Activated B cell treated with CpG ODN at 0.5 μM for 24 hours (primary cell): ENCODE data around the gene IFIT5. TPM values are rescaled to one million over a fixed set of nuclear protein-coding genes. Genes with fewer than 3 reads are reported as not detected.

Experiments used
- ATAC-seq: fragments of 200-7000 bp; cut with Tn5 transposase; one replicate; pipeline ENCODE4 v1.10.0; 2021; ENCODE audit warnings: low read depth, mild to moderate bottlenecking, moderate library complexity
- CTCF ChIA-PET: fragments of 350-600 bp; sonication (Branson Sonifier 250); formaldehyde crosslinking; loops from one replicate; lab custom pipeline; 2021; ENCODE audit warnings: antibody characterized with exemption; lab: Charles Lee
- POLR2A ChIA-PET: fragments of 350-600 bp; sonication (Branson Sonifier 250); formaldehyde crosslinking; loops from one replicate; lab custom pipeline; 2021; ENCODE audit warnings: antibody characterized with exemption; lab: Charles Lee
- DNase-seq: peaks from one replicate; pipeline ENCODE4 v3.0.0; 2022
- H3K27ac Mint-ChIP-seq: one replicate; pipeline ENCODE4 v1.8.0; 2020; ENCODE audit warnings: mixed read lengths
- H3K27me3 Mint-ChIP-seq: one replicate; pipeline ENCODE4 v1.8.0; 2021; ENCODE audit warnings: mixed read lengths
- H3K36me3 Mint-ChIP-seq: one replicate; pipeline ENCODE4 v1.8.0; 2021; ENCODE audit warnings: low read depth, mixed read lengths
- H3K4me1 Mint-ChIP-seq: one replicate; pipeline ENCODE4 v1.8.0; 2021; ENCODE audit warnings: mixed read lengths
- H3K4me3 Mint-ChIP-seq: one replicate; pipeline ENCODE4 v1.8.0; 2020; ENCODE audit warnings: mild to moderate bottlenecking, mixed read lengths
- H3K9me3 Mint-ChIP-seq: one replicate; pipeline ENCODE4 v1.8.0; 2020; ENCODE audit warnings: mixed read lengths
- intact Hi-C: fragments of 100-400 bp; cut with micrococcal nuclease; formaldehyde crosslinking; loops from one replicate; pipeline ENCODE4 v1.15.1; 2024
- total RNA-seq: library from RNA; stranded (reverse); gene quantifications from 2 replicates; pipeline ENCODE4 v1.2.3, GENCODE V29; 2022
- TF ChIP-seq, protein P1 (sequence below): fragments of 200-600 bp; IDR thresholded peaks from one replicate; pipeline ENCODE4 v1.8.0; 2022; ENCODE audit warnings: antibody characterized with exemption, mild to moderate bottlenecking

Gene IFIT5
- total RNA-seq, 1 donor from 2014 or later, result 21.3 TPM

DNA sequence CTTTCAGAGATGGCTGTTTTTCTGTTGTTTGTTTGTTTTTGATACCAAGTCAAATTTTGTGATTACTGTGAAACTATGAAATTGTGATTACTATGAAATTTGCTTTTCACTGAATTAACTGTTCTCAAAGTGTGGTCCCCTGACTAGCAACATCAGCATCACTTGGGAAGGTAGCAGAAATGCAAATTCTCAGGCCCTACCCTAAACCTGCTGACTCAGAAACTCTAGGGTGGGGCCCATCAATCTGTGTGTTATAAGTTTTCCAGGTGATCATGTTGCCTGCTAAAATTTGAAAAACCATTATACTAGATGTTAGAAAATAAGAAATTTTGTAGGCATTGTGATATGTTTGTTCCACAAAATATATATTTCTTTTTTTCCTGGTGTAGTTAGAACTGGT lies 35.3 kb upstream of the IFIT5 start:
- ATAC-seq, result no peak
- TF ChIP-seq, protein P1, sequence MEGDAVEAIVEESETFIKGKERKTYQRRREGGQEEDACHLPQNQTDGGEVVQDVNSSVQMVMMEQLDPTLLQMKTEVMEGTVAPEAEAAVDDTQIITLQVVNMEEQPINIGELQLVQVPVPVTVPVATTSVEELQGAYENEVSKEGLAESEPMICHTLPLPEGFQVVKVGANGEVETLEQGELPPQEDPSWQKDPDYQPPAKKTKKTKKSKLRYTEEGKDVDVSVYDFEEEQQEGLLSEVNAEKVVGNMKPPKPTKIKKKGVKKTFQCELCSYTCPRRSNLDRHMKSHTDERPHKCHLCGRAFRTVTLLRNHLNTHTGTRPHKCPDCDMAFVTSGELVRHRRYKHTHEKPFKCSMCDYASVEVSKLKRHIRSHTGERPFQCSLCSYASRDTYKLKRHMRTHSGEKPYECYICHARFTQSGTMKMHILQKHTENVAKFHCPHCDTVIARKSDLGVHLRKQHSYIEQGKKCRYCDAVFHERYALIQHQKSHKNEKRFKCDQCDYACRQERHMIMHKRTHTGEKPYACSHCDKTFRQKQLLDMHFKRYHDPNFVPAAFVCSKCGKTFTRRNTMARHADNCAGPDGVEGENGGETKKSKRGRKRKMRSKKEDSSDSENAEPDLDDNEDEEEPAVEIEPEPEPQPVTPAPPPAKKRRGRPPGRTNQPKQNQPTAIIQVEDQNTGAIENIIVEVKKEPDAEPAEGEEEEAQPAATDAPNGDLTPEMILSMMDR, result no peak
- no peak overlapping the region for H3K4me3 Mint-ChIP-seq
- no peaks in the 10 kb centered on the region for H3K9me3 Mint-ChIP-seq
- peaks cover 3% of the 10 kb centered on the region for H3K4me1 Mint-ChIP-seq
- no peaks in the 10 kb centered on the region for H3K36me3 Mint-ChIP-seq
- ChIA-PET CTCF (no interaction called here), POLR2A (no interaction called here)
- intact Hi-C loops, result no loop called here
- H3K27me3 Mint-ChIP-seq, result no peaks in the 10 kb centered on the region
- DNase-seq, result no peak
- no peak overlapping the region for H3K27ac Mint-ChIP-seq

DNA sequence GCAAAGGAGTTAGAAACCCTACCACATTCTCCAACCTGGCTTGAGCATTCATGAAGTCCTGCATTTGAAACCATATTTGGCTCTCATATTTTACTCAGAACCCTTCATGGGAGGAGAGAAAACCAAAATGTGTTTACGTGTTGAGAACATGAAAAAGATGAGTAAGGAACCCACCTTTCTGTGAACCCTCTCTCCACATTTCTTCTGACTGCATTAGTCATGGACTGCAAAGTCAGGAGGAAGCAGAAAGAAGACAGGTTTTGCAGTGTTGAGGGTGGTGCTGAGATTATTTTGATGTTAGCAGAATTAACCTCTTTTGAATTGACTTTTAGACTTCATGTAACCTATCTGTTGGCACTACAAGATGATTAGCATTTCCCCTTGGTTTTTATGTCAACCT lies 31.6 kb upstream of the IFIT5 start:
- POLR2A ChIA-PET, result no interaction called here
- no peaks in the 10 kb centered on the region for H3K9me3 Mint-ChIP-seq
- intact Hi-C loops, result no loop called here

GRCh38 chr10:89384474-89385340 lies 29.7 kb upstream of the IFIT5 start:
- peak; percentile 75 for ATAC-seq
- peak overlapping the region; percentile 2 for H3K27ac Mint-ChIP-seq
- POLR2A ChIA-PET, result no interaction called here

More for the DNA sequence above, 31.6 kb upstream of the IFIT5 start:
- Mint-ChIP-seq H3K4me3 (no peak overlapping the region), H3K27me3 (no peaks in the 10 kb centered on the region), H3K27ac (no peak overlapping the region), H3K36me3 (no peaks in the 10 kb centered on the region), H3K4me1 (peaks cover 18% of the 10 kb centered on the region)
- CTCF ChIA-PET, result interaction anchor here (2.6 kb wide), 1 partner anchor 14 kb away, joined by 8 read pairs; no protein-coding TSS in a partner anchor
- TF ChIP-seq, protein P1, result no peak
- DNase-seq (no peak), ATAC-seq (no peak)

DNA sequence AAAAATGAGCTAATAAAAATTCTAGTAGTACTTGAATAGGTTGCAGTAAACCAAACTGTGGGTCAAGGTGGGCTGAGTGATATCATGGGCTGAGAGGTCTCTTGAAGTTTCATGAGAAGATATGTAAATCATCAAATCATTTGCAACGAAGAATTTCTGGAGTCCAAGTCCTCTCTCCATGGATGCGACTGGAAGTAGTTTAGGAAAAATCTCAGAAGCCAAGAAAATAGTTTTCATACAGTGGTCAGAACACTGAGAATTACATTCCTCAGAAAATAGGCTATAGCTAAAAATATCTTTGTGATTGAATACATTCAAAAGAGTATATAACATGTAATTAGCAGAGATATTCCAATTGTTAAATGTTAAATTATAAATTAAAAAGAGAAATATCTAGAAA lies 25.6 kb upstream of the IFIT5 start:
- no peak for ATAC-seq
- POLR2A ChIA-PET, result interaction anchor here (0.7 kb wide), 1 partner anchor 518 kb away, joined by 3 read pairs; no protein-coding TSS in a partner anchor
- intact Hi-C loops, result no loop called here
- TF ChIP-seq, protein P1, result no peak
- H3K4me3 Mint-ChIP-seq, result no peak overlapping the region
- peaks cover 34% of the 10 kb centered on the region for H3K4me1 Mint-ChIP-seq
- CTCF ChIA-PET, result interaction anchor here (1.7 kb wide), 1 partner anchor 94 kb away, joined by 5 read pairs; no protein-coding TSS in a partner anchor
- H3K27ac Mint-ChIP-seq, result no peak overlapping the region
- H3K36me3 Mint-ChIP-seq, result no peaks in the 10 kb centered on the region
- H3K9me3 Mint-ChIP-seq, result no peaks in the 10 kb centered on the region
- H3K27me3 Mint-ChIP-seq, result no peaks in the 10 kb centered on the region
- DNase-seq, result no peak

More at GRCh38 chr10:89384474-89385340, 29.7 kb upstream of the IFIT5 start:
- no peaks in the 10 kb centered on the region for H3K27me3 Mint-ChIP-seq
- no peaks in the 10 kb centered on the region for H3K9me3 Mint-ChIP-seq
- no peaks in the 10 kb centered on the region for H3K36me3 Mint-ChIP-seq
- no peak for DNase-seq
- no peak overlapping the region for H3K4me3 Mint-ChIP-seq
- TF ChIP-seq, protein P1, result no peak
- H3K4me1 Mint-ChIP-seq, result peaks cover 18% of the 10 kb centered on the region
- CTCF ChIA-PET, result interaction anchor here (2.6 kb wide), 1 partner anchor 16 kb away, joined by 8 read pairs; no protein-coding TSS in a partner anchor
- intact Hi-C loops, result no loop called here

GRCh38 chr10:89389254-89389653 lies 25.1 kb upstream of the IFIT5 start:
- Mint-ChIP-seq H3K4me3 (no peak overlapping the region), H3K27me3 (no peaks in the 10 kb centered on the region), H3K27ac (no peak overlapping the region), H3K36me3 (no peaks in the 10 kb centered on the region), H3K9me3 (no peaks in the 10 kb centered on the region), H3K4me1 (peaks cover 32% of the 10 kb centered on the region)
- TF ChIP-seq, protein P1, result no peak
- ChIA-PET POLR2A (no interaction called here), CTCF (interaction anchor here (0.7 to 1.7 kb wide), 2 partner anchors 94 to 131 kb away, joined by 3 to 5 read pairs; no protein-coding TSS in a partner anchor)
- intact Hi-C loops, result no loop called here
- ATAC-seq, result no peak
- no peak for DNase-seq
